ENCODE measurements around the gene KCNQ2. TPM values are rescaled to one million over a fixed set of nuclear protein-coding genes. Genes with fewer than 3 reads are reported as not detected.

Gene KCNQ2
- polyA plus RNA-seq, 1 donor: 5.2 TPM

DNA sequence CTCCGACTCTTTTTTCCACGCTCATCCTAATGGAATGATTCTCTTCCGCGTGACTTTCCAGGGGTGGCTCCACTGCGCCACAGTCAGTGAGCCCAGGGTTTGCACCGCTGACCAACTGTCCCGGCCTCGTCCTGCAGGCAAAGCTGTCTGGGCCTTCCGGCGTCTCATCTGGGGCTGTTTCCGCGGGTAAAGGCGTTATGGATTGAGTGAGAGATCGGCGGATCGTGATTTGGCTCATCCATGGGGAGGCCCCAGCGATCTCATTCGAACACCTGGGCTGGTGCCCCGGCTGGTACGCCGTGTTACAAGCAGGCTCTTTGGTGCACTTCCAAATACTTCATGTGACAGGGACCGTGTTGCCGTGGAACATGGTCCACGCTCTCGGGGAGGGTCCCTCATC lies 47.8 kb downstream of the KCNQ2 start:
- no peaks in the 10 kb centered on the region for H3K27me3 ChIP-seq (ENCODE audit: control insufficient read depth, insufficient read depth, low read length)
- WGBS (ENCODE audit: insufficient coverage, low lambda C conversion rate): no CpG with 5 or more reads among the region's 25 CpGs
- H3K4me3 ChIP-seq (ENCODE audit: low read length): no peak overlapping the region
- H3K4me1 ChIP-seq (ENCODE audit: control insufficient read depth, insufficient read depth, low read length): no peaks in the 10 kb centered on the region
- DNase-seq: no peak
- no peaks in the 10 kb centered on the region for H3K9me3 ChIP-seq (ENCODE audit: control insufficient read depth, low read depth, low read length)
- no peak overlapping the region for H3K27ac ChIP-seq (ENCODE audit: low read length)
- H3K36me3 ChIP-seq (ENCODE audit: control insufficient read depth, insufficient read depth, low read length): no peaks in the 10 kb centered on the region

DNA sequence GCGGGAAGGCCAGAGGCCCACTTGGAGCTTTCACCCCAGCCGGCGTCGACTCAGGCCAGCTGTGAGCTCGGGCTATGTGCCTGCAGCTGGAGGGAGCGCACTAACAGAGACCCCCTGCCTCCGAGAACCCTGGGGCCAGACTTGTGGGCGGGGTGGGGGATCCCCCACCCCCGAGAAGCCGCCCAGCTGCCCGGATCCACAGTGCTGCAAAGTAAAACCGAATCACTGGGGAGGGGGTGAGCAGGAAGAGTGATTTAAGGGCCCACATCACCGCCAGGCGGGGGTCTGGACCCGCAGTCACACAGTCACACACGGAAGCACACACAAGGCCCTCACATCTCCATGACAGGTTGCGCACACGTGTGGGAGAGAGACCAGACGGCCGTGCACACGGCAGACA lies 48.7 kb downstream of the KCNQ2 start:
- H3K9me3 ChIP-seq (ENCODE audit: control insufficient read depth, low read depth, low read length): no peaks in the 10 kb centered on the region
- DNase-seq: no peak
- no peaks in the 10 kb centered on the region for H3K4me1 ChIP-seq (ENCODE audit: control insufficient read depth, insufficient read depth, low read length)
- H3K27ac ChIP-seq (ENCODE audit: low read length): no peak overlapping the region
- no peaks in the 10 kb centered on the region for H3K27me3 ChIP-seq (ENCODE audit: control insufficient read depth, insufficient read depth, low read length)
- H3K36me3 ChIP-seq (ENCODE audit: control insufficient read depth, insufficient read depth, low read length): no peaks in the 10 kb centered on the region
- no CpG with 5 or more reads among the region's 21 CpGs for WGBS (ENCODE audit: insufficient coverage, low lambda C conversion rate)
- H3K4me3 ChIP-seq (ENCODE audit: low read length): no peak overlapping the region

DNA sequence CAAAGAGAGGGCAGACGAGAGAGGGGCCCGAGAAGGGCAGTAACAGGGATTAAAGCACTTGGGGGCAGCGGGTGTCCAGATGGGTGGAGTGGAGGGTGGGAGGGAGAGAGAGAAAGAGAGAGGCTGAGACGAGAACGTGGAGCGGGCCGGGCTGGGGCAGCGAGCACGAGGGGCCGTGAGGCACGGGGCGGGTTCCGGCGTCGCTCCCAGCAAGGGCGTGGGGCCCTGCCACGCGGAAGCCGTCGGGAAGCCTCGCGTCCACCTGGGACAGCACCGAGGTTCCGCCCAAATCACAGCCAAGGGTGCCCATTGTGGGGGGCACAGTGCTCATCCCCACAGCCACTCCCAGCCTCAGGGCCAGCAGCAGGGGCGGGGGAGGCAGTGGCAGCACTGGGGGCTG lies 49.8 kb downstream of the KCNQ2 start:
- no CpG with 5 or more reads among the region's 25 CpGs for WGBS (ENCODE audit: insufficient coverage, low lambda C conversion rate)
- Histone ChIP-seq H3K9me3 (ENCODE audit: control insufficient read depth, low read depth, low read length) (no peaks in the 10 kb centered on the region), H3K27me3 (ENCODE audit: control insufficient read depth, insufficient read depth, low read length) (no peaks in the 10 kb centered on the region), H3K27ac (ENCODE audit: low read length) (no peak overlapping the region), H3K4me3 (ENCODE audit: low read length) (no peak overlapping the region), H3K36me3 (ENCODE audit: control insufficient read depth, insufficient read depth, low read length) (no peaks in the 10 kb centered on the region), H3K4me1 (ENCODE audit: control insufficient read depth, insufficient read depth, low read length) (no peaks in the 10 kb centered on the region)
- DNase-seq: no peak

DNA sequence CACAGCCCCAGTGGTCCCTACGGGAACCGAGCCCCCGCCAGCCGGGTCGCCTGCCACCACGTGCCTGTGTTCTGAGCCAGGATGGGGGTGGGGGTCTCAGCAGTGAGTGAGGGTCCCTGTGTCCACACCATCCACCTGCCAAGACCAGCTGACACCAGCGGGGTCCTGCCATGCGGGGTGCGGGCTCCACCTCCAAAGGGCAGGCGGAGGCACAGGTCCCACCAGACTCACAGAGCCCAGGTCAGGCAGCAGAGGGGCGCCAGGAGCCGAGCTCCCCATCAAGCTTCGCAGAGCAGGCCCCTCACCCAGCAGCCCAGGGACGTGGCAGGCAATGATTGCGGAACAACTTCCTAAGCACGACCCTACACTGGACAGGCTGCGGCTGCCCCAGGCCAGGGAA lies 50.5 kb downstream of the KCNQ2 start:
- H3K9me3 ChIP-seq (ENCODE audit: control insufficient read depth, low read depth, low read length): no peaks in the 10 kb centered on the region
- no CpG with 5 or more reads among the region's 17 CpGs for WGBS (ENCODE audit: insufficient coverage, low lambda C conversion rate)
- no peak overlapping the region for H3K27ac ChIP-seq (ENCODE audit: low read length)
- no peak for DNase-seq
- H3K27me3 ChIP-seq (ENCODE audit: control insufficient read depth, insufficient read depth, low read length): no peaks in the 10 kb centered on the region
- no peak overlapping the region for H3K4me3 ChIP-seq (ENCODE audit: low read length)
- no peaks in the 10 kb centered on the region for H3K4me1 ChIP-seq (ENCODE audit: control insufficient read depth, insufficient read depth, low read length)
- no peaks in the 10 kb centered on the region for H3K36me3 ChIP-seq (ENCODE audit: control insufficient read depth, insufficient read depth, low read length)

DNA sequence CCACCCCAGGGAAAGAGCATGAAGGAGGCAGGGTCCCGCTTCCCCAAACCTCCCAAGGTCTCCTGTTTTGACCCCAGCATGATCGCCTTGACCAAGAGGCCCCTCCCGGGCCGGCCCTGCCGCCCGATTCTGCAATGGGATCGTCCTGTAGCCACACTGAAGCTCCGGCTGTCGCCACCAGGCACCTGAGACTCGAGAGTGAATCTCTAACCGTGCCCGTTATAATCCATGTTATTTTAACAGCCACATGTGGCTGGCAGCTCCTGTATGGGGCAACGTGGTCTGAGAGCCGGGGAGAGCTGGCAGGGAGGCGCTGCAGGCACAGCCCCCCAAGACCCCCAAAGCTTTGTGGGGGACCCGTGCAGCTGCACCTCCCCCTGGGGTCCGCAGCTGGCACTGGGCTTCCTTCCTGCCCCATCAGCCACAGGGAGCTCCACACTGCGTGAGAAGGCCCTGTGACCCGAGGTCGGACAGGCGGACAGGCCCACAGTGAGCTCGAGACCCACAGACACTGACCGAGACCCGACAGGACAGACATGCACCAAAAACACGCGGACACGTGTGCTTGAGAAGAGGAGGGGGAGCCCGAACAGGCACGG lies 51.3 kb downstream of the KCNQ2 start:
- no peaks in the 10 kb centered on the region for H3K9me3 ChIP-seq (ENCODE audit: control insufficient read depth, low read depth, low read length)
- no CpG with 5 or more reads among the region's 29 CpGs for WGBS (ENCODE audit: insufficient coverage, low lambda C conversion rate)
- no peak overlapping the region for H3K4me3 ChIP-seq (ENCODE audit: low read length)
- H3K36me3 ChIP-seq (ENCODE audit: control insufficient read depth, insufficient read depth, low read length): no peaks in the 10 kb centered on the region
- no peak for DNase-seq
- H3K4me1 ChIP-seq (ENCODE audit: control insufficient read depth, insufficient read depth, low read length): no peaks in the 10 kb centered on the region
- H3K27ac ChIP-seq (ENCODE audit: low read length): no peak overlapping the region
- H3K27me3 ChIP-seq (ENCODE audit: control insufficient read depth, insufficient read depth, low read length): no peaks in the 10 kb centered on the region

DNA sequence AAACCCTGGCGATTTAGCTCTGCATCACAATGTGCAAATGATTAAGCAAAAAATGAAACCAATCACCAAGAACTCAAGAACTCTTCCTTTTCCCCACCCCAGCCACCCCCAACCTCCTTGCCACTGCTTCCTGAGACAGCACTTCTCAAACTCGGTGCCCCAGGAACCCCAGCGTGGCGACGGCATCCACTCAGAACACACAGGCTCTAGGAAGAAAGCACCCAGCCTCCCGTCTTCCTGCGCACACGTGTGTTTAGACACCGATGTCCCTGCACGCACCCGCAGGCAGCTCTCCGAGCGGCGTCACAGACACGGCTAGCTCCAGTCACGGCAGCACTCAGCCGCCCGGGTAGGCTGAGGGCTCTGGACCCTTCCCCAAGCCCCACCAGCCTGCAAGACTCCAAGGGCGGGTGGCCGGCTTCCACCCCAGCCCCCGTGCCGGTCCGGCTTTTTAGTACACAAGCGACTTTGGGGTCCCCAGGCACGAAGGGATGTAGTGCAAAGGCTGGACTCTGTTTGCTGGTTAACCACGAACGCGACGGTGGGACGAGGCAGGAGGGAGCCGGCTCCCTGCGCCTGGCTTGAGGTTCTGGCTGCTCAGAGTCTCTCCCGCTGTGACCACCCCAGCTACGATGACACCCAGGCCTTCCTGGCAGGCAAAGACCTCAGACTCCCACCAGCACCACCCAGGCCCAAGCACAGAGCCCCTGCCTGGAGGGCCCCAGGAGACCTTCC lies 51.9 kb downstream of the KCNQ2 start:
- no peaks in the 10 kb centered on the region for H3K36me3 ChIP-seq (ENCODE audit: control insufficient read depth, insufficient read depth, low read length)
- H3K4me1 ChIP-seq (ENCODE audit: control insufficient read depth, insufficient read depth, low read length): no peaks in the 10 kb centered on the region
- H3K27ac ChIP-seq (ENCODE audit: low read length): no peak overlapping the region
- no peak overlapping the region for H3K4me3 ChIP-seq (ENCODE audit: low read length)
- no peaks in the 10 kb centered on the region for H3K9me3 ChIP-seq (ENCODE audit: control insufficient read depth, low read depth, low read length)
- WGBS (ENCODE audit: insufficient coverage, low lambda C conversion rate): no CpG with 5 or more reads among the region's 34 CpGs
- DNase-seq: no peak
- H3K27me3 ChIP-seq (ENCODE audit: control insufficient read depth, insufficient read depth, low read length): no peaks in the 10 kb centered on the region

DNA sequence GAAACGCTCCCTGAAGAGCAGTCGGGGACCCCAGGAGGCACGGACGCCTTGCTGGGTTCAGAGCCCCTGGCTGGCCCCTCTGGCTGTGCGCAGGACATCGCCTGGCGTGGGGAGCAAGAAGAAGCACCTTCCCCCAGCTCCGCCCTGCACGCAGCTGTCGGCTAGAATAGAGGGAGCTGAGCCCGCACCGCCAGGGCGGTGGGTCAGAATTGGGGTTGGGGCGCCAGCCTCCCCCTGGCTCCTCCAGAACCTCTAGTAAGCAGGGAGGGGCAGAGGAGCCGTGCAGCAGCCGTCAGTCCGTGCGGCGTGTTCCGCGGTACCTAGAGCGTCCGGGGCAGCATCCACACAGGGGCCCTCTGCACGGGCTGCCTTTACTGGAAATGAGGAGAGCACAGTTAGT lies 53.2 kb downstream of the KCNQ2 start:
- Histone ChIP-seq H3K4me3 (ENCODE audit: low read length) (no peak overlapping the region), H3K36me3 (ENCODE audit: control insufficient read depth, insufficient read depth, low read length) (no peaks in the 10 kb centered on the region), H3K27ac (ENCODE audit: low read length) (no peak overlapping the region), H3K9me3 (ENCODE audit: control insufficient read depth, low read depth, low read length) (no peaks in the 10 kb centered on the region), H3K27me3 (ENCODE audit: control insufficient read depth, insufficient read depth, low read length) (no peaks in the 10 kb centered on the region), H3K4me1 (ENCODE audit: control insufficient read depth, insufficient read depth, low read length) (no peaks in the 10 kb centered on the region)
- whole genome bisulfite sequencing (ENCODE audit: insufficient coverage, low lambda C conversion rate): no CpG with 5 or more reads among the region's 24 CpGs
- no peak for DNase-seq

DNA sequence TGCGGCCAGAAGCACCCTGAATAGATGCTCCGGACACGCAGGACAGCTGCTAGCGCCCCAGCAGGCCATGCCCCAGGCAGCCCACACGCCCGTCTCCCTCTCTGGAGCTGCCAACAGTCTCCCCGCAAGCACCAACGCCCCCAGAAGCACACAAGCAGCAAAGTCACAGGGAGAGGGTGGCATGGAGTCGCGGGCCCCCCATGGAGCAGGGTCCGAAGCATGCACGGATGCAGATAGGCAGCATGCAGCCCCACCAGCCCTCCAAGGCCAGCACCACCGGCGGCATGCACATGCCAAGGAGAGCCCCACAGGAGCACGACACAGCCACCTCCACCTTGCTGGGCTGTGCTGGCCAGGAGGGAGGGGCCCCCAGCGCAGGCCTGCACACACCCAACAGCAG lies 53.8 kb downstream of the KCNQ2 start:
- Histone ChIP-seq H3K27ac (ENCODE audit: low read length) (no peak overlapping the region), H3K9me3 (ENCODE audit: control insufficient read depth, low read depth, low read length) (no peaks in the 10 kb centered on the region), H3K4me1 (ENCODE audit: control insufficient read depth, insufficient read depth, low read length) (no peaks in the 10 kb centered on the region), H3K36me3 (ENCODE audit: control insufficient read depth, insufficient read depth, low read length) (no peaks in the 10 kb centered on the region), H3K4me3 (ENCODE audit: low read length) (no peak overlapping the region), H3K27me3 (ENCODE audit: control insufficient read depth, insufficient read depth, low read length) (no peaks in the 10 kb centered on the region)
- WGBS (ENCODE audit: insufficient coverage, low lambda C conversion rate): no CpG with 5 or more reads among the region's 16 CpGs
- DNase-seq: no peak

DNA sequence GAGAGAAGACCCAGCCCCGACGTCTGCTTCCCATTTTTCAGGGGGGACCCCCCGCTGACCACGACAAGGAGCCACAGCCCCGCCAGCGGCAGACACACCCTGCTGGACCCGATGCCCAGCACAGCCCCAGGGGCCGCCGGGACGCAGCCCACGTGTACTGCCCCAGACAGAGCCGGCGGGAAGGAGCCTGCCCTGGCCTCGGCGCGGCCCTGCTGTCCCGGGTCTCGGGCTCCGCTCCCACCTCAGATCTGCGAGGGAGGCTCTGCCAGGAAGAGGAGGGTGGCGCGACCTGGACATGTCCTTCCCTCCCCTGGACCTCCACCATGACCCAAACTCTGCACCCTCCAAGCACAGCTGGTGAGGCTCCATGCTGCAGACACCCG lies 54.7 kb downstream of the KCNQ2 start:
- Histone ChIP-seq H3K36me3 (ENCODE audit: control insufficient read depth, insufficient read depth, low read length) (no peaks in the 10 kb centered on the region), H3K27me3 (ENCODE audit: control insufficient read depth, insufficient read depth, low read length) (no peaks in the 10 kb centered on the region), H3K4me3 (ENCODE audit: low read length) (no peak overlapping the region), H3K9me3 (ENCODE audit: control insufficient read depth, low read depth, low read length) (no peaks in the 10 kb centered on the region), H3K27ac (ENCODE audit: low read length) (no peak overlapping the region), H3K4me1 (ENCODE audit: control insufficient read depth, insufficient read depth, low read length) (no peaks in the 10 kb centered on the region)
- WGBS (ENCODE audit: insufficient coverage, low lambda C conversion rate): no CpG with 5 or more reads among the region's 23 CpGs
- no peak for DNase-seq

DNA sequence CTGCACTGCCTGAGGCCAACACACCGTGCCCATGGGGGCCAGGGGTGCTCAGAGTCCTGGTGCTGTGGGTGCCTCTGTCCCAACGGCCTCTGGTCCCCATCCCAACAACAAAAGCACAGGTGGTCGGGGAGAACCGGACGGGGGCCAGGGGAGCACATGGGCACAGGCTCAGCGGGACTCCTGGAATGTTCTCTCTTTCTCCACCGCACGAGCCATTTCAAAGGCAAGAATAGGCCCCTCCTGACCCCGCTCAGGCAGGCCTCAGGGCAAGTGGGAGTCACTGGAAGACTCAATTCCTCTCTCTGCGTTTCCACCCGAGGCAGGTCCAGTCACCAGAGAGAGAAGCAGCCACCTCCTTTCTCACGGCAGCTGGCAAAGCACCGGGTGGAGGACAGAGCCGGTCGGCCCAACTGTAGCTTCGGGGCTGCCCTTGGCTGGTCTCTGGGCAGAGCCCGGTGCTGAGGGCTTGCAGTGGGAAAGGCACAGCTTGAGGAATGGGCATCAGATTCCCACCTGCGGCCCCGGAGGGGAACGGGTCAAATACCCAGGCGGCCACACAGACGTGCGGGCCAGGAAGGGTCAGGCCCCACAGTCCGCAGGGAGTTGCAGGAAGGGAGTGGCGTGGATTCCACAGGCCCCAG lies 55.2 kb downstream of the KCNQ2 start:
- no CpG with 5 or more reads among the region's 25 CpGs for WGBS (ENCODE audit: insufficient coverage, low lambda C conversion rate)
- Histone ChIP-seq H3K27me3 (ENCODE audit: control insufficient read depth, insufficient read depth, low read length) (no peaks in the 10 kb centered on the region), H3K27ac (ENCODE audit: low read length) (no peak overlapping the region), H3K4me1 (ENCODE audit: control insufficient read depth, insufficient read depth, low read length) (no peaks in the 10 kb centered on the region), H3K36me3 (ENCODE audit: control insufficient read depth, insufficient read depth, low read length) (no peaks in the 10 kb centered on the region), H3K4me3 (ENCODE audit: low read length) (no peak overlapping the region), H3K9me3 (ENCODE audit: control insufficient read depth, low read depth, low read length) (peaks cover 2% of the 10 kb centered on the region)
- no peak for DNase-seq

Measured in large intestine (tissue), 3 donors.